Stimulated activated CD4-positive, alpha-beta T cell treated with anti-CD3 and anti-CD28 coated beads, Interleukin-4, amount 100 ng/mL, for 48 hours (primary cell): ENCODE data around the gene KRT73.

ENCODE experiments used
- DNase-seq, 2 donors: peaks; one replicate each; pipeline ENCODE4 v3.0.0-alpha.2; 2020; ENCODE audit warnings: low read depth in 2 of 2

KRT73 gene

DNA sequence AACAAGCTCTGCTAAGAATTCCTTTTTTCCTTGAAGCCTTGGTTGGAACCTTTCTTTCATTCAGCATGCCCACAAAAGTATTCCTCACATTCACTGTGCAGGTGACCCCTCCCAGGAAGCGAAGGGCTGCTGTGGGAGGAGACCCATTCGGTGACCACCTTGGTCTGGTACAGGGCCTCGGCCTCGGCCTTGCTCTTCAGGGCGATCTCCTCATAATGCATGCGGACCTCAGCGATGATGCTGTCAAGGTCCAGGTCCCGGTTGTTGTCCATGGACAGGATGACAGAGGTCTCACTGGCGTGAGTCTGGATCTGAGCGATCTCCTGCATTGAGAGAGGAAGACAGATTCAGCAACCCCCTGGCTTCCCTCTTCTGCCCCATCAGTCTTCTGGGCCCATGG, 47.8 kb downstream of the KRT73 start:
- no peak for DNase-seq

DNA sequence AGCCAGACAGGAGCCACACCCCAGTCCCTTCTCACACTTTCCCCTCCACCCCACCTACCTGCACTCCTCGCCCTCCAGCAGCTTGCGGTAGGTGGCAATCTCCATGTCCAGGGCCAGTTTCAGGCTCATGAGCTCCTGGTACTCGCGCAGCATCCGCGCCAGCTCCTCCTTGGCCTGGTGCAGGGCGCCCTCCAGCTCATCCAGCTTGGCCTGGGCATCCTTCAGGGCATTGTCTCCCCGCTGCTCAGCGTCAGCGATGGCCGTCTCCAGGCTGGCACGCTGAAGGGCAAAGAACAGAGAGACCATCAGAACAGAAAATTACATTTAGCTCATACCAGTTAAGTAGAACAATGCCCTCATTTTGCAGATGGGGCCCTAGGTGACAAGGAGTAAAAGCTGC, 50.2 kb downstream of the KRT73 start:
- DNase-seq: no peak

DNA sequence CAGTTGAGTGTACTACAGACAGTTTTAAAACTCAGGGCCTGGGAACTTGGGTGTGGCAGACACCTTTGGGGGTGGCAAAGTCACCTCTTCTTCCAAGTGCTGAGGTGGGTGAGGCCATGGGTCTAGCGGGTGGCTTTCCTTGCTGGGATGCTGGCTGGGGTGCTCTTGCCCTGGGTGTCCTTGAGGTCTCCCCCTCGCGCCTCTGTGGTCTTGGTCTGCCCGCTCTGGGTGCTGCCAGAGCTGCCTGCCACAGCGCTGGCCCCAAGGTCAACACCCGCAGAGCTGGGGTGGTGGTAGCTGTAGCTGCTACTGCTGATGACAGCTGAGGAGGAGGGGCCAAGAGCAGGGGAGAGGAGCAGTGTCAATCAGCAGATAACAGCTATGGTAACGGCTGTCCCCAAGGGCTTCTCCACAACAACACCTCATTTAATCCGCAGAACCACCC, 51.5 kb downstream of the KRT73 start:
- no peak for DNase-seq

DNA sequence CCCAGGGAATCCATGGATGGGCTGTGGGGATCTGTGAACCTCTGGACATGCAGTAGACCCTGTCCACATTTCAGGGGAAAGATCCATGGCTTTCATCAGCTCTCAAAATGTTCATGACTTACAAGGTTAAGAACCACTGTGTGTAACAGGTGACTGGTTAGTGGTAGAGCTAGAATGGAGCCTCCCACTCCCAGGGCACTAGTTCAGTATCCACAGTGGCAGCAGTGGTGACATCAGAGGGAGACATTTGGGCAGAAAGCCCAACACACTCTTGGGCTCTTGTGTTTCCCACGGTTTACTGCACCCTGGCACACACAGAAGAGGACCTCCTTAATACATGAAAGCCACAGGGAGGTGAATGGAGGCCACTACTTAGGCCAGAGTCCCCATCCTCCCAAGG, 53.8 kb downstream of the KRT73 start:
- DNase-seq: no peak

DNA sequence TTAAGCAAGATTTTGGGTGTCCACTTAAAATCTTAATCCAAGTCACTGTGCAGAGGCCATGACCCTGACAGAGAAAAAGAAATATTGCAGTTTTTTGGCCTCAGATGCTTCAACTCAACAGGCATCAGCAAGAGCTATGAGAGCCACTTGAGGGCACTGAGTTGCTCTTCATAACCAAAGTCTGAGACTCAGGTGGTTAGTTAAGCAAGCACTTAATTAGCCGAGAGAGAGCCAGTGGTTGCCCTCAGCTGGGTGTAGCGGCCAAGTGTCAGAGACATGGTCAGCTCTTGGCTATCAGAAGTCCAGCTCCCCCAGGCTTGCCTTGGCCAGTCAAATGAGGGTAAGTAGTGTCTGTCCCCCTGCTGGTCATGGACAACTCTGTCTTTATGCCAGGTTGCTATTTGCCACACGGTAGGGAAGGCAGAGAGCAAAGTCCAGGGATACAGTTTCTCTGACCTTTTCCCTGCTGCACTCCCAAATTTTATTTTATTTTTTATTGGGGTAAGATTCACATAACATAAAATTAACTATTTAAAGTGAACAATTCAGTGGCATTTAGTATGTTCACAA, 56.4 kb downstream of the KRT73 start:
- DNase-seq: no peak

DNA sequence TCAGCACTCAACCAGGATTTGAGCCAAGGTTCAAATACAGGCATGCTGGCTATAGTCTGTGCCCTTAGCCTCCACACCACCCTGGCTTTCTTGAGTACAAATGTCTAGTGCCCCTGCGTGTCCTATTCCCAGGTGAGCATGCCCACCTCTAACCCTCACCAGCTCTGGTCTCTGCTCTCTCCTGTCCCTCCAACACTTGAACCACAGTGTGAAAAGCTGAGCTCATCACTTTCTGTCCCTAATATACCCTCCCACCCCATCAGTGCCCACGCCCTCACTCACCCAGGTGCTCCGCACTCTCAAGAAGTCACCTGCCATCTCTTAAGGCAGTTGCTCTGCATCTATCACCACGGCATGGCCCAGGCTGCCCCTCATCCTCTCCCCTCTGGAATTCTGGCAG, 58.4 kb downstream of the KRT73 start:
- DNase-seq: no peak

DNA sequence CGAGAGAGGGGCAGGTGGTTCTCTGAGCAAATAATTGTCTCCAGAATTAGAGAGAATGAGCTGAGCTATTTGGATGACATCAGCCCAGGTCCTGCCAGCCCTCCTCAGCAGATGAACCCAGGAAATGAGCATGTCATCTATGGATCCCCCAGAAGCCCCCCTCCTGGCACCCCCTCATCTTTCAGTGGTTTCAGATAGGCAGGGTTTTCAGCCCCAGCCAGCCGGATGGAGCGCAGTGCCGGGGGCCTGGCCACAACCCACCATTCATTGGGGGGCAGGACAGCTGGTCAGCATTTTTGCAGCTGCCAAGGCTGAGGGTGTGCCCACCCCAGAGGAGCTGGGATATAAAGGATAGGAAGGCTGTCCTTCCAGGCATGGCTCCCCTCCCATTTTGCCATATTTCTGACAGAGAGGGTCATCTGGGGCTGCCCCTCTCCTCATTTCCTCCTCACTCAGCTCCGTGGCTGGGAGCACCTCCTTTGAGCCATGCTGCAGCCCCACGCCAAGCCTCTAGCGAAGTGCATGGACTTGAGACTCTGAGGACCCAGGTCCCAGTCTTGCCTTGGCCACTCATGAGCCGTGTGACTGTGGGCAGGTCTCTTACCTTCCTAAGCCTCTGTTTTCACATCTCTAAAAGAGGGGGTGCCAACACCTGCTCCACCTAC, 59.4 kb downstream of the KRT73 start:
- no peak for DNase-seq
